Fibroblast of skin of back (primary cell): ENCODE measurements around the gene ANGPTL8. TPM values are rescaled to one million over a fixed set of nuclear protein-coding genes. Genes with fewer than 3 reads are reported as not detected.

Source experiments
- DNase-seq: peaks from one replicate; pipeline ENCODE4 v3.0.0-alpha.2; 2013
- polyA plus RNA-seq, 2 experiments: library from polyadenylated mRNA; unstranded; fragments of 120-200 nt; gene quantifications; one replicate each; pipeline ENCODE4 v1.2.1, GENCODE V29; 2013; ENCODE audit not compliant: insufficient read length in 2 of 2

Gene ANGPTL8, protein sequence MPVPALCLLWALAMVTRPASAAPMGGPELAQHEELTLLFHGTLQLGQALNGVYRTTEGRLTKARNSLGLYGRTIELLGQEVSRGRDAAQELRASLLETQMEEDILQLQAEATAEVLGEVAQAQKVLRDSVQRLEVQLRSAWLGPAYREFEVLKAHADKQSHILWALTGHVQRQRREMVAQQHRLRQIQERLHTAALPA
- not detected for polyA plus RNA-seq (2013, experiment 1 of 2; ENCODE audit: insufficient read length)
- not detected for polyA plus RNA-seq (2013, experiment 2 of 2; ENCODE audit: insufficient read length)

- DNase-seq = no peak
These were observed at the start of gene ANGPTL8 for GRCh38 chr19:11239377-11240000. ANGPTL8 (plus strand) TSS chr19:11239619; CDS start chr19:11239638, 19 bp downstream.

DNA sequence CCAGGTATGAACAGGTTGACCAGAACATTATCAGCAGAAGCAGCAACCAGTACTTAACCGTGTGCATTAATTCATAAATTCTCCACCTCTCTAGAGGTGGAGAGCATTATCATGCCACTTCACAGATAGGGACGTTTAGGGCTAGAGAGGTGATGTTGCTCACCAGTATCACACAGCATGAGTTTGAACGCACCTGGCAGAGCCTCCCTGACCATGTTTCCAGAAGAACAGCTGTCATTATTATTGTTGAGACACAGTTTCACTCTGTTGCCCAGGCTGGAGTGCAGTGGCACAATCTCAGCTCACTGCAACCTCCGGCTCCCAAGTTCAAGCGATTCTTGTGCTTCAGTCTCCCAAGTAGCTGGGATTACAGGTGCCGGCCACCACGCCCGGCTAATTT is 48.9 kb upstream of the ANGPTL8 start:
- no peak for DNase-seq

DNA sequence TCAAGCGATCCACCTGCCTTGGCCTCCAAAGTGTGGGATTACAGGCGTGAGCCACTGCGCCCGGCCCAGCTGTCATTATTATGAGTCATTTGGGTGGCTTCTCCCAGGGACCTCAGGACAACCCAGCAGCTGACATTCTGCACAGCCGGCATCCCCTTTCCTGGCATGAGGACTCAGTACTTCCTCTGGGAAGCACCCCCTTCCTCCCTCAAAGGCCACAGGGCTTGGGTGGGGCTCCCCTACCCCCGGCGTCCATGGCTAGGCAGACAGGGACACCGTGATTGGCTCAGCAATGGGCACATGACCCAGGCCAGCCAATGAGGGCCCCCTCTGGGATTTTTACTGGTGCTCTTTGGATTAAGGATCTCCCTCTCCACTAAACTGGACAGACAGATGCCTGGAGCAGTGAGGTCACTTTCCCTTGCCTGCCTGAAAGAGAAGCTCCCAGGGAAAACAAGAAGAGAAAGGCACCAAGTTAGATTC is 48.1 kb upstream of the ANGPTL8 start:
- peak; percentile 91 for DNase-seq

DNA sequence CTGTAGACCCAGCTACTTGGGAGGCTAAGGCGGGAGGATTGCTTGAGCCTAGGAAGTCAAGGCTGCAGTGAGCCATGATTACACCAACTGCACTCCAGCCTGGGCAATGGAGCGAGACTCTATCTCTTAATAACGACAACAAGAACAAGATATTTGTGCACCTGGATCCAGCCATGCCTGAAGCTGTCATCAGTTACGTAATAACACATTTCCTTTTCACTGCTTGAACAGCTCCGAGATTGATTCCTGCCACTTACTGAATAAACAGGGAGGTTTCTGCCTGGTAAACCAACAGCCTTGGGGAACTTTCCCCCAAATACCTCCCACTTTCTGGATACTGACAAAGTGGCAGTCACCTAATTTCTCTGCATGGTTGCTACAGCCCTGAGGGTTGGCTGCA is 47.5 kb upstream of the ANGPTL8 start:
- DNase-seq = no peak

DNA sequence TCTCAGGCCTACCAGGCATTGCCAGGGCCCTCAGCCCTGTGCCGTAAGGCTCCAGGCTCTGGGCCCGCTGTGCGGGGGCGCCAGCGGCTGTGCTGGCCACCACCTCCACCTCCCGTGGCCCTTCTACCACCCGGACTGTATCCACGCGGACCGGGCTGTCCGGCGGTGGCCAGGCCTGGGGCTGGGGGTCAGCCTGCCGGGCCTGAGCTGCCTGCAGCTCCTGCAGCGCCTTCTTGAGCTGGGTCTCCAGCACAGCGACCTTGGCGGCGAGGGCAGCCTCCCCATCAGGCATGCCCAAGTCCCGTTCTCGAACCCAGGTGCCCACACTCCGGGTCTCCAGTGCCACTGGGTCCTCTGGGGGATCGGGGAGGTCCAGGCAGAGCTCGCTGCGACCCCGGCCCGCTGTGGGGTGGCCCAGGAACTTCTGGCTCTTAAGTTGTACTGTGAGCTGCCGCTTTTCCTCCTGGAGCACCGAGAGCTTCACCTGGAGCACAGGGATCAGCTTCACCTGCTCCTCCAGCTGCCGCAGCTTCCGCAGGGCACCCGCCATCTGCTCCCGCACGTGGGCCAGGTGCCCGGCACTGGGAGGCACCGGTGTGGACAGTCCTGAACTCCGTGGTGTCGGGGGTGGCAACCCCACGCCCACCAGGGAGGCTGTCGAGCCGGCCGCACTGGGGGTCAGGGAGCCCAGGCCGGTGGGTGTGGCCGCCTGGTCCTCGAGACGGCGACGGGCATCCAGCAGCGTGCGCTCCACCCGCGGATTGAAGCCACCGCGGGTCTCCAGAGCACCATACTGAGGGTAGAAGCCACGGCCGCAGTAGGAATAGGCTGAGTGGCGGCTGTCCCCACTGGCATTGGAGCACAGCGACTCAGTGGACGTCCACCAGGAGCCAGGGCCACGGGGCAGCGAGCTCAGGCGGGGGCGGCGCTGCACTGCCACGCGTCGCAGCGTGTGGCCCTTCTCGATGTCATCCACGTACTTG is 46.2 kb upstream of the ANGPTL8 start:
- DNase-seq = no peak

DNA sequence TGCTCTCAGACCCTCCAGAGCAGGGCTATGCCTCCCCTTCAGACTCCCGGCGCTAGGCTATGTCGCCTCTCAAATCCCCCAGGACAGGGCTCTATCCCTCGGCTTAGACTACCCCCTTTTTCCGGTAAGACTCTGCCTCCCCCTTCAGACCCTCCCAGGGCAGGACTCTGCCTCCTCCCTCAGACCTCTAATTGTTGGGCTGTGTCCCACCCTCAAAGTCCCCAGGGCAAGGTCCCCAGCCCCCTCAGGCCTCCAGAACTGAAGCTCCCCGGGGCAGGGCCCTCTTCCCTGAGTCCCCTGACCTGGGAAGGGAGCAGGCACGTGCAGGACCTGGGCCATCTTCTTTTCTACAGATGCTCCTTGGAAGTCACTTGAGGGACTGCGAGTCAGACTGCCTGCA is 45.2 kb upstream of the ANGPTL8 start:
- DNase-seq = no peak

- DNase-seq = peak; percentile 35
These were observed 44.5 kb upstream of the ANGPTL8 start for GRCh38 chr19:11194656-11195558.

GRCh38 chr19:11195681-11196080 is 43.7 kb upstream of the ANGPTL8 start:
- DNase-seq = no peak

- peak; percentile 42 for DNase-seq
These were observed 42.8 kb upstream of the ANGPTL8 start for GRCh38 chr19:11196406-11197287.

DNA sequence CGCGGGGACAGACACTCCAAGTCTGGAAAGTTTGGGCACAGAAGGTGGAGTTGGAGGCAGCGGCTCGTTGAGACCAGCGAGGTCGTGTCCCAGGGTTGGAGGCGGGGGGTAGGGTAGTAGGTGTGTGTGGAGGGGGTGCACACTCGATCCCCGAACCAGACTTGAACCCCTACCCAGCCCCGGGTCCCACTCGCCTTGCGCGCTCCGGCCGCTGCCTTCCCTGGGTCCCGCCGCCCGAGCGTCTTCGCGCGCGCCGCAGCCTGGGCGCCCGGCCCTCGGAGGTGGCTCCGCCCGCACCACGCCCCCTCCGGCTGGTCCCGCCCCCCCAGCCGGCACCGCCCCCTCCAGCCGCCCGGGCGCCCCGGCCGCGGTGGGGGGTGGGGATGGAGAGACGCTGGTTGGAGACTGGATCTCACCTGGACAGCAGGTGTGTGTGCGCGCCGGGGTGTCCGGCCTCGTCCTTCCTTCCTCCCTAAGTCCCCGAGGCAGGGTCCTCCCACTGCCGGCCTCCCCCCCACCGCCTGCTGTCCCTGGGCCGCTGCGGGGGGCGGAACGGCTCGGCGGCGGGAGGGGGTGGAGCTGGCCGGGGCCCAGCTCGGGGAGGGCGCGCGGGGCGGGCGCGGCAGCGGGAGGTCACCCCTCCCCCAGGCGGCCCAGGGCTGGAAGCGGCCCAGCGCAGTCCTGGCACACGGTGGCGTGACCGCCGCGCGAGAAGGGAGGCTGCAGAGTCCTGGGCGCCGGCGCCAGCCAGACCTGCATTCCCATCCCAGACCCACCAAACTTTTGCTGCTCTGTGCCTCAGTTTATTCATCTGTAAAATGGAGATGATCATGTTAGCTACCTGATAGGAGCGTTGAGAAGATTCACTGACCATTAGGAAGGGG is 41.9 kb upstream of the ANGPTL8 start, which contains the start of gene KANK2:
KANK2 (minus strand) TSS at position 255 of the 884 bp plus-strand sequence. CDS start 3,034 bp downstream, outside the sequence.
- DNase-seq = peak; percentile 76

GRCh38 chr19:11198175-11198534 is 41.3 kb upstream of the ANGPTL8 start:
- no peak for DNase-seq

DNA sequence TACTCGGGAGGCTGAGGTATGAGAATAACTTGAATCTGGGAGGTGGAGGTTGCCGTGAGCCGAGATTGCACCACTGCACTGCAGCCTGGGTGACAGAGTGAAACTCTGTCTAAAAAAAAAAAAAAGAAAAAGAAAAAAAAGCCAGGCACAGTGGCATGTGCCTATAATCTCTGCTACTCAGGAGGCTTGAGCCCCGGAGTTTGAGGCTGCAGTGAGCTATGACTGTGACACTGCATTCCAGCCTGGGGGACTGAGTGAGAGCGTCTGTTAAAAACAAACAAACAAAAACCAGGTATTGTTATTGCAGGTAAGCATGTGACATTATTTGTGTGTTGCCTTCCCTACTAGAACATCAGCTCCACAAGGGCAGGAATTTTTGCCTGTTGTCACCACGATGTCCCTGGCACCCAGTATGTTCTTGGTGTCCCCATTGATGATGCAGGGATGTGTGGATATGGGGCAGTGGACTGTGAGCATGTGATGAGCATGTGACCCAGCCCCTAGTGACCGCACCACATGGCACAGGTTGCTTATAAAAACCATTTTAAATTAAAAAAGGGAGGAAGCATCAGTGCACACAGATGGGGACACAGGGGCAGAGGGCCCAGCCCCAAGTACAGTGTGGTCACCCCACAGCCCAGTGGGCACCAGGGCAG is 40.5 kb upstream of the ANGPTL8 start:
- DNase-seq = no peak

- no peak for DNase-seq
These were observed 39.9 kb upstream of the ANGPTL8 start for GRCh38 chr19:11199517-11199916.

- DNase-seq = no peak
These were observed 39.3 kb upstream of the ANGPTL8 start for GRCh38 chr19:11200015-11200574.

DNA sequence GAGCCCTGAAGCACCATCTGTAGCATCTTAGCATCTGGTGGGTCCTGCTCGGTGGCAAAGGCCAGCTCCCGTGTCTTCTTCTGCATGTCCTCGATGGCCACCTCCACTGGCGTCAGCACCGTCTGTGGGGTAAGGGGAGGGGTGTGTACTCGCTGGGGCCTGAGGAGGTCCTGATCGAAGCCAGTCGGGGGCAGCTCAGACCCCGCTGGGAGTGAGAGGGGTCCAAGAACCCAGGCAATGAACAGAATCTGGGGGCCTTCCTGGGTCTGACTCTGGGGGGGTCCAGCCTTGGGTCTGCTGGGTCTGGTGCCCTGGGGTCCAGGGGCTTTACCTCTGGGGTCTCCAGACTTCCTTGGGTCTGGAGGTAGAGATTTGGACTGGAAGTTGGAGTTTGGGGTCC is 38.5 kb upstream of the ANGPTL8 start:
- DNase-seq = no peak

GRCh38 chr19:11201791-11202190 is 37.6 kb upstream of the ANGPTL8 start:
- no peak for DNase-seq

GRCh38 chr19:11202488-11203193 is 36.8 kb upstream of the ANGPTL8 start:
- no peak for DNase-seq
